ENCODE measurements around the gene SCN1A. TPM values are rescaled to one million over a fixed set of nuclear protein-coding genes. Genes with fewer than 3 reads are reported as not detected.
A peak's percentile ranks its signal among the peaks of the same experiment; 100 is the strongest.

Gene SCN1A
- total and polyA plus RNA-seq, 2 donors (not counting 3 experiments of a cell fraction or from before 2014, with no cell fraction given) = not detected

DNA sequence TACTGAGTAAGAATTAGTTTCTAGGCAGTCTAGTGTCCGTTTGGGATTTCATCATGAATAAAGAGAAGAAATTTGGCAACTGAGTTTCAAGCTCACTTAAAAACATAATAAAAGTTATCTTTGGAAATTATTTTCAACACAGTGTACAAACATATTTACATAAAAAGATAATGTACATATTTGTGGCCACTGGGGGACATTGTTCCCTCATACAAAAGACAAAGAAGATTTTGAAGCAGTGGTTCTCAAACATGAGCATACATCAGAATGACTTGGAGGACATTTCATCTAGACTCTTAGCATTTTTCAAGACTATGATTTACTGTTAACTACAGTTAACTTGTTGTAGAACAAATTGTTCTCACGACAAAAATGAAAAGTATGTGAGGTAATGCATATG lies 158.6 kb downstream of the SCN1A start:
- Histone ChIP-seq H3K9ac (replicated peaks; ENCODE audit: extremely low read depth, insufficient read depth, low read length) (no peak overlapping the region), H3K27ac (ENCODE audit: insufficient read depth, low read depth, low read length) (no peak overlapping the region), H3K9me1 (replicated peaks; ENCODE audit: control insufficient read depth, extremely low read depth, insufficient read depth, low read length) (no peaks in the 10 kb centered on the region), H3K27me3 (ENCODE audit: control insufficient read depth in 2 of 2, insufficient read depth in 2 of 2, low read length in 2 of 2) (peaks cover 0 to 1% of the 10 kb centered on the region in 2 experiments), H3K4me1 (ENCODE audit: control insufficient read depth, extremely low read depth, insufficient read depth, low read length) (no peaks in the 10 kb centered on the region), H3K9me3 (replicated peaks; ENCODE audit: control insufficient read depth, insufficient read depth, low read length) (no peaks in the 10 kb centered on the region), H3K4me3 (replicated peaks in 1 of 3; ENCODE audit: insufficient read depth in 1 of 3, low read depth in 1 of 3, low read length in 3 of 3) (no peak overlapping the region), H3K36me3 (ENCODE audit: control insufficient read depth in 2 of 2, extremely low read depth in 1 of 2, insufficient read depth in 2 of 2, low read length in 2 of 2) (no peaks in the 10 kb centered on the region), H4K20me1 (replicated peaks; ENCODE audit: control insufficient read depth, extremely low read depth, insufficient read depth, low read length) (no peaks in the 10 kb centered on the region), H3K4me2 (ENCODE audit: insufficient read depth, low read length) (no peak overlapping the region), H2AFZ (ENCODE audit: low read depth, low read length) (no peak overlapping the region), H3K79me2 (ENCODE audit: control insufficient read depth, insufficient read depth, low read length) (no peaks in the 10 kb centered on the region)
- TF ChIP-seq, protein P1, sequence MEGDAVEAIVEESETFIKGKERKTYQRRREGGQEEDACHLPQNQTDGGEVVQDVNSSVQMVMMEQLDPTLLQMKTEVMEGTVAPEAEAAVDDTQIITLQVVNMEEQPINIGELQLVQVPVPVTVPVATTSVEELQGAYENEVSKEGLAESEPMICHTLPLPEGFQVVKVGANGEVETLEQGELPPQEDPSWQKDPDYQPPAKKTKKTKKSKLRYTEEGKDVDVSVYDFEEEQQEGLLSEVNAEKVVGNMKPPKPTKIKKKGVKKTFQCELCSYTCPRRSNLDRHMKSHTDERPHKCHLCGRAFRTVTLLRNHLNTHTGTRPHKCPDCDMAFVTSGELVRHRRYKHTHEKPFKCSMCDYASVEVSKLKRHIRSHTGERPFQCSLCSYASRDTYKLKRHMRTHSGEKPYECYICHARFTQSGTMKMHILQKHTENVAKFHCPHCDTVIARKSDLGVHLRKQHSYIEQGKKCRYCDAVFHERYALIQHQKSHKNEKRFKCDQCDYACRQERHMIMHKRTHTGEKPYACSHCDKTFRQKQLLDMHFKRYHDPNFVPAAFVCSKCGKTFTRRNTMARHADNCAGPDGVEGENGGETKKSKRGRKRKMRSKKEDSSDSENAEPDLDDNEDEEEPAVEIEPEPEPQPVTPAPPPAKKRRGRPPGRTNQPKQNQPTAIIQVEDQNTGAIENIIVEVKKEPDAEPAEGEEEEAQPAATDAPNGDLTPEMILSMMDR (IDR thresholded peaks at IDR 0.05; ENCODE audit: extremely low read depth in 1 of 2, insufficient read depth in 1 of 2, low read depth in 1 of 2, low read length in 2 of 2) = peak in 1 of 2 donors; percentile 7
- TF ChIP-seq, protein P2, sequence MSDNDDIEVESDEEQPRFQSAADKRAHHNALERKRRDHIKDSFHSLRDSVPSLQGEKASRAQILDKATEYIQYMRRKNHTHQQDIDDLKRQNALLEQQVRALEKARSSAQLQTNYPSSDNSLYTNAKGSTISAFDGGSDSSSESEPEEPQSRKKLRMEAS (IDR thresholded peaks at IDR 0.05; ENCODE audit: insufficient read depth, insufficient read length) = no peak
- TF ChIP-seq EZH2 (IDR thresholded peaks at IDR 0.05; ENCODE audit: borderline replicate concordance, low read depth, low read length, severe bottlenecking) (no peak), FOS (IDR thresholded peaks at IDR 0.05; ENCODE audit: borderline replicate concordance, insufficient read depth, low read length) (no peak)
- dilution Hi-C loops (cut with MboI; ENCODE audit: extremely low pct_ligation_motif_present, low sequenced_read_pairs) (no loop called here), intact Hi-C loops (cut with micrococcal nuclease) (loop anchor here (1.0 kb wide), 1 partner anchor 159 kb away; the partner anchor contains the start of gene SCN1A)
- ChIA-PET CTCF (interaction anchor here (5.6 kb wide), 1 partner anchor 159 kb away, joined by 35 read pairs; the partner anchor contains the start of gene SCN1A), POLR2A (no interaction called here)
- peak; percentile 39 for DNase-seq (ENCODE audit: low read depth, low spot score)
- peak; percentile 15 for FAIRE-seq
- BruUV-seq (replicated peaks) = no TSS peak

DNA sequence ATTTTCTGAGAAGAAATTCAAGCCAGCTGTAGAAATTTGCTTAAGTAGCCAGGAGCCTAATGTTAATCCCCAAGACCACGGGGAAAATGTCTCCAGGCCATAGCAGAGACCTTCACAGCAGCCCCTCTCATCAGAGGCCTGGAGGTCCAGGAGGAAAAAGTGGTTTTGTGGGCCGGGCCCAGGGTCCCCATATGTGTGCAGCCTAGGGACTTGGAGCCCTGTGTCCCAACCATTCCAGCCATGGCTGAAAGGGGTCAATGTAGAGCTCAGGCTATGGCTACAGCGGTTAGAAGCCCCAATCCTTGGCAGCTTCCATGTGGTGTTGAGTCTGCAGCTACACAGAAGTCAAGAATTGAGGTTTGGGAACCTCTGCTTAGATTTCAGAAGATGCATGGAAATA lies 160.1 kb downstream of the SCN1A start:
- FAIRE-seq (no peak), DNase-seq (ENCODE audit: low read depth, low spot score) (no peak)
- ChIA-PET CTCF (interaction anchor here (0.7 to 5.6 kb wide), 2 partner anchors 14 to 160 kb away, joined by 3 to 35 read pairs; partner anchors contain the start of genes SCN1A and TTC21B), POLR2A (no interaction called here)
- intact Hi-C loops (cut with micrococcal nuclease) = no loop called here
- Histone ChIP-seq H3K79me2 (ENCODE audit: control insufficient read depth, insufficient read depth, low read length) (no peaks in the 10 kb centered on the region), H3K9ac (replicated peaks; ENCODE audit: extremely low read depth, insufficient read depth, low read length) (no peak overlapping the region), H3K4me2 (ENCODE audit: insufficient read depth, low read length) (no peak overlapping the region), H3K36me3 (ENCODE audit: control insufficient read depth in 2 of 2, extremely low read depth in 1 of 2, insufficient read depth in 2 of 2, low read length in 2 of 2) (no peaks in the 10 kb centered on the region), H3K4me1 (ENCODE audit: control insufficient read depth, extremely low read depth, insufficient read depth, low read length) (no peaks in the 10 kb centered on the region), H3K27ac (ENCODE audit: insufficient read depth, low read depth, low read length) (no peak overlapping the region), H3K4me3 (replicated peaks in 1 of 3; ENCODE audit: insufficient read depth in 1 of 3, low read depth in 1 of 3, low read length in 3 of 3) (no peak overlapping the region), H2AFZ (ENCODE audit: low read depth, low read length) (no peak overlapping the region), H3K9me3 (replicated peaks; ENCODE audit: control insufficient read depth, insufficient read depth, low read length) (no peaks in the 10 kb centered on the region), H3K27me3 (ENCODE audit: control insufficient read depth in 2 of 2, insufficient read depth in 2 of 2, low read length in 2 of 2) (peaks cover 0 to 1% of the 10 kb centered on the region in 2 experiments), H3K9me1 (replicated peaks; ENCODE audit: control insufficient read depth, extremely low read depth, insufficient read depth, low read length) (no peaks in the 10 kb centered on the region), H4K20me1 (replicated peaks; ENCODE audit: control insufficient read depth, extremely low read depth, insufficient read depth, low read length) (no peaks in the 10 kb centered on the region)
- no TSS peak for BruUV-seq (replicated peaks)
- dilution Hi-C loops (cut with MboI; ENCODE audit: extremely low pct_ligation_motif_present, low sequenced_read_pairs) = no loop called here
- TF ChIP-seq GATA2 (IDR thresholded peaks at IDR 0.05; ENCODE audit: insufficient read depth, insufficient read length, low read depth, low read length) = no peak
- TF ChIP-seq, protein P1 (IDR thresholded peaks at IDR 0.05; ENCODE audit: extremely low read depth in 1 of 2, insufficient read depth in 1 of 2, low read depth in 1 of 2, low read length in 2 of 2) = no peak
- no peak for TF ChIP-seq POLR2AphosphoS5 (IDR thresholded peaks at IDR 0.05; ENCODE audit: insufficient read depth, low read depth, low read length)
- TF ChIP-seq, protein P2 (IDR thresholded peaks at IDR 0.05; ENCODE audit: insufficient read depth, insufficient read length) = no peak
- TF ChIP-seq JUN (IDR thresholded peaks at IDR 0.05; ENCODE audit: borderline replicate concordance, insufficient read depth, insufficient read length, low read depth) = no peak
- TF ChIP-seq MYC (IDR thresholded peaks at IDR 0.05; ENCODE audit: low read depth, low read length) = no peak
- no peak for TF ChIP-seq POLR2A (IDR thresholded peaks at IDR 0.05; ENCODE audit: low read depth, low read length)
- no peak for TF ChIP-seq FOS (IDR thresholded peaks at IDR 0.05; ENCODE audit: borderline replicate concordance, insufficient read depth, low read length)
- TF ChIP-seq EZH2 (IDR thresholded peaks at IDR 0.05; ENCODE audit: borderline replicate concordance, low read depth, low read length, severe bottlenecking) = no peak

All from endothelial cell of umbilical vein (primary cell).